ENCODE measurements around the gene FAM110D.

DNA sequence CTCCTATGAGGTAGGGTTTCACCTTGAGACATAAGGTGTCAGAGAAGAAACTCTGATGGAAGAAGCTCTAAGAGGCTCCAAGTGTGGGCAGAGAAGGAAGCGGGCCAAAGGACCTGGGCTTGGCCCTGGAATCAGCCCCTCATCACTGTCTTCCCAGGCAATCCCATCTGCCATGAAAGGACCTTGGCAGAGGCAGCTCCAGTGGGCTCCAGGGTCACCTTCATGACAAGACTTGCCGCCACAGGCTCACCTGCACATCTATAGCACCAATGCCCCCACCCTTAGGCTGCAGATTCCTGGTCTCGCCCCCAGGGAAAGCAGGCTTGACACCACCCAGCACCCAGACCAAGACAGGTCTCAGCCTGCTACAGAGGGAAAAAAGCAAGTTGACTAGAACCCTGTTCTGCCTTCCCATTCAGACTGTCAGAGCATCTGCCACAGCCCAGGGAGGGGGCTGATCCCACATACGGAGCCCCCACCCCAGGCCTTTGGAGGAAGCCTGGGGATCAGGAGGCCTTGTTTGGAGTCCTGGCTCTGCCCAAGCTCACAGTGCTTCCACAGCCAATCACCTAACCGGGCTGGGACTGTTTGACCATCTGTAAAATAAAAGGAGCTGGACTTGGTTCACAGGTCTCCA lies 490 bp upstream of the FAM110D start:
- no peak for TF ChIP-seq SPI1 (IDR thresholded peaks at IDR 0.05; ENCODE audit: borderline replicate concordance, low read depth)
- TF ChIP-seq, protein P1, sequence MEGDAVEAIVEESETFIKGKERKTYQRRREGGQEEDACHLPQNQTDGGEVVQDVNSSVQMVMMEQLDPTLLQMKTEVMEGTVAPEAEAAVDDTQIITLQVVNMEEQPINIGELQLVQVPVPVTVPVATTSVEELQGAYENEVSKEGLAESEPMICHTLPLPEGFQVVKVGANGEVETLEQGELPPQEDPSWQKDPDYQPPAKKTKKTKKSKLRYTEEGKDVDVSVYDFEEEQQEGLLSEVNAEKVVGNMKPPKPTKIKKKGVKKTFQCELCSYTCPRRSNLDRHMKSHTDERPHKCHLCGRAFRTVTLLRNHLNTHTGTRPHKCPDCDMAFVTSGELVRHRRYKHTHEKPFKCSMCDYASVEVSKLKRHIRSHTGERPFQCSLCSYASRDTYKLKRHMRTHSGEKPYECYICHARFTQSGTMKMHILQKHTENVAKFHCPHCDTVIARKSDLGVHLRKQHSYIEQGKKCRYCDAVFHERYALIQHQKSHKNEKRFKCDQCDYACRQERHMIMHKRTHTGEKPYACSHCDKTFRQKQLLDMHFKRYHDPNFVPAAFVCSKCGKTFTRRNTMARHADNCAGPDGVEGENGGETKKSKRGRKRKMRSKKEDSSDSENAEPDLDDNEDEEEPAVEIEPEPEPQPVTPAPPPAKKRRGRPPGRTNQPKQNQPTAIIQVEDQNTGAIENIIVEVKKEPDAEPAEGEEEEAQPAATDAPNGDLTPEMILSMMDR (IDR thresholded peaks at IDR 0.05; ENCODE audit: insufficient read depth, low read length), result no peak
- TF ChIP-seq, protein P2, sequence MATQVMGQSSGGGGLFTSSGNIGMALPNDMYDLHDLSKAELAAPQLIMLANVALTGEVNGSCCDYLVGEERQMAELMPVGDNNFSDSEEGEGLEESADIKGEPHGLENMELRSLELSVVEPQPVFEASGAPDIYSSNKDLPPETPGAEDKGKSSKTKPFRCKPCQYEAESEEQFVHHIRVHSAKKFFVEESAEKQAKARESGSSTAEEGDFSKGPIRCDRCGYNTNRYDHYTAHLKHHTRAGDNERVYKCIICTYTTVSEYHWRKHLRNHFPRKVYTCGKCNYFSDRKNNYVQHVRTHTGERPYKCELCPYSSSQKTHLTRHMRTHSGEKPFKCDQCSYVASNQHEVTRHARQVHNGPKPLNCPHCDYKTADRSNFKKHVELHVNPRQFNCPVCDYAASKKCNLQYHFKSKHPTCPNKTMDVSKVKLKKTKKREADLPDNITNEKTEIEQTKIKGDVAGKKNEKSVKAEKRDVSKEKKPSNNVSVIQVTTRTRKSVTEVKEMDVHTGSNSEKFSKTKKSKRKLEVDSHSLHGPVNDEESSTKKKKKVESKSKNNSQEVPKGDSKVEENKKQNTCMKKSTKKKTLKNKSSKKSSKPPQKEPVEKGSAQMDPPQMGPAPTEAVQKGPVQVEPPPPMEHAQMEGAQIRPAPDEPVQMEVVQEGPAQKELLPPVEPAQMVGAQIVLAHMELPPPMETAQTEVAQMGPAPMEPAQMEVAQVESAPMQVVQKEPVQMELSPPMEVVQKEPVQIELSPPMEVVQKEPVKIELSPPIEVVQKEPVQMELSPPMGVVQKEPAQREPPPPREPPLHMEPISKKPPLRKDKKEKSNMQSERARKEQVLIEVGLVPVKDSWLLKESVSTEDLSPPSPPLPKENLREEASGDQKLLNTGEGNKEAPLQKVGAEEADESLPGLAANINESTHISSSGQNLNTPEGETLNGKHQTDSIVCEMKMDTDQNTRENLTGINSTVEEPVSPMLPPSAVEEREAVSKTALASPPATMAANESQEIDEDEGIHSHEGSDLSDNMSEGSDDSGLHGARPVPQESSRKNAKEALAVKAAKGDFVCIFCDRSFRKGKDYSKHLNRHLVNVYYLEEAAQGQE (IDR thresholded peaks at IDR 0.05; ENCODE audit: insufficient replicate concordance, low read depth), result no peak
